Measurements from ENCODE around the gene CTNNBL1. TPM values are rescaled to one million over a fixed set of nuclear protein-coding genes. Genes with fewer than 3 reads are reported as not detected.

The CTNNBL1 gene
- total and polyA plus RNA-seq, 2 experiments from 2014 or later, result 36.3 to 68.7 TPM

DNA sequence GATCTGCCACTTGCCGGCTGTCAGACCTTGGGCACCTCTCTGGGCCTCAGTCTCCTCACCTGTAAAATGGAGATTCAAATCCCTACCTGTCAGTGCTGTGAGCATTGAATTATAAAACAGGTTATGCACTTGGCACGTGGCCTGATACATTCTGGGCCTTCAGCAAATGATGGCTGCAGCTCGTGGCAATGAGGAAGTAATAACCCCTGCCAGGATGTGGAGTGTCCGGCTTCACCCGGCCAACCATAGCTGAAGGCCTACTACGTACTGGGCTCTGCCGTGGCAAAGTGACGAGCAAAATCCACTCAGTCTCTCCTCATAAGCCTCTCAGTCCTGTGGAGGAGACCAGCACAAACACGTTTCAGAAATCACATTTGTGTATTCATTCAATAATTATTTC is 198.2 kb downstream of the CTNNBL1 start:
- ATAC-seq (no peak), DNase-seq (ENCODE audit: low spot score) (no peak)
- Mint-ChIP-seq H3K4me1 (peaks cover 3% of the 10 kb centered on the region), H3K27ac (no peak overlapping the region), H3K27me3 (ENCODE audit: insufficient read depth, low read depth, poor library complexity) (peaks cover 6% of the 10 kb centered on the region), H3K9me3 (no peaks in the 10 kb centered on the region), H3K36me3 (ENCODE audit: low read depth) (no peaks in the 10 kb centered on the region; the same call in 2 of the 3 replicates), H3K4me3 (no peak overlapping the region)
- H3K27me3 ChIP-seq (ENCODE audit: insufficient read depth), result no peaks in the 10 kb centered on the region
- H3K4me1 ChIP-seq (ENCODE audit: insufficient read depth), result no peaks in the 10 kb centered on the region
- TF ChIP-seq ZNF114 (CRISPR knock-in tag; IDR thresholded peaks at IDR 0.05) (no peak), EZH2phosphoT487 (IDR thresholded peaks at IDR 0.05; ENCODE audit: unreplicated experiment) (no peak), ZNF462 (CRISPR knock-in tag; IDR thresholded peaks at IDR 0.05) (no peak), CTCF (conservative IDR thresholded peaks at IDR 0.05; ENCODE audit: low read depth in 2 of 2) (no peak), POLR2AphosphoS5 (IDR thresholded peaks at IDR 0.05; ENCODE audit: low read depth) (no peak), REST (IDR thresholded peaks at IDR 0.05; ENCODE audit: unreplicated experiment) (no peak), STAT1 (IDR thresholded peaks at IDR 0.05; ENCODE audit: unreplicated experiment) (no peak), EZH2 (IDR thresholded peaks at IDR 0.05; ENCODE audit: low read depth, unreplicated experiment) (no peak), CREB1 (CRISPR knock-in tag; IDR thresholded peaks at IDR 0.05; ENCODE audit: low read depth) (no peak), ZNF331 (CRISPR knock-in tag; IDR thresholded peaks at IDR 0.05; ENCODE audit: low read depth) (no peak), JUNB (IDR thresholded peaks at IDR 0.05; ENCODE audit: unreplicated experiment) (no peak), NANOG (IDR thresholded peaks at IDR 0.05; ENCODE audit: borderline replicate concordance) (no peak)
- TF ChIP-seq, protein P1, sequence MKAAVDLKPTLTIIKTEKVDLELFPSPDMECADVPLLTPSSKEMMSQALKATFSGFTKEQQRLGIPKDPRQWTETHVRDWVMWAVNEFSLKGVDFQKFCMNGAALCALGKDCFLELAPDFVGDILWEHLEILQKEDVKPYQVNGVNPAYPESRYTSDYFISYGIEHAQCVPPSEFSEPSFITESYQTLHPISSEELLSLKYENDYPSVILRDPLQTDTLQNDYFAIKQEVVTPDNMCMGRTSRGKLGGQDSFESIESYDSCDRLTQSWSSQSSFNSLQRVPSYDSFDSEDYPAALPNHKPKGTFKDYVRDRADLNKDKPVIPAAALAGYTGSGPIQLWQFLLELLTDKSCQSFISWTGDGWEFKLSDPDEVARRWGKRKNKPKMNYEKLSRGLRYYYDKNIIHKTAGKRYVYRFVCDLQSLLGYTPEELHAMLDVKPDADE (IDR thresholded peaks at IDR 0.05), result no peak
- no peak overlapping the region for H3K27ac ChIP-seq (ENCODE audit: low read depth)
- H3K79me2 ChIP-seq (replicated peaks; ENCODE audit: insufficient read depth), result no peaks in the 10 kb centered on the region
- H3K4me3 ChIP-seq, result no peak overlapping the region
- no peak overlapping the region for H3K4me2 ChIP-seq
- no peaks in the 10 kb centered on the region for H4K20me1 ChIP-seq (replicated peaks; ENCODE audit: insufficient read depth)
- no peaks in the 10 kb centered on the region for H3K36me3 ChIP-seq (ENCODE audit: insufficient read depth)
- H3K9me2 ChIP-seq (ENCODE audit: insufficient read depth), result no peaks in the 10 kb centered on the region
- no peaks in the 10 kb centered on the region for H3F3A ChIP-seq (replicated peaks; ENCODE audit: low read depth)
- H2AFZ ChIP-seq, result no peak overlapping the region

All from GM23338 (cell line).